ENCODE data around the gene C14orf119.

The C14orf119 gene

DNA sequence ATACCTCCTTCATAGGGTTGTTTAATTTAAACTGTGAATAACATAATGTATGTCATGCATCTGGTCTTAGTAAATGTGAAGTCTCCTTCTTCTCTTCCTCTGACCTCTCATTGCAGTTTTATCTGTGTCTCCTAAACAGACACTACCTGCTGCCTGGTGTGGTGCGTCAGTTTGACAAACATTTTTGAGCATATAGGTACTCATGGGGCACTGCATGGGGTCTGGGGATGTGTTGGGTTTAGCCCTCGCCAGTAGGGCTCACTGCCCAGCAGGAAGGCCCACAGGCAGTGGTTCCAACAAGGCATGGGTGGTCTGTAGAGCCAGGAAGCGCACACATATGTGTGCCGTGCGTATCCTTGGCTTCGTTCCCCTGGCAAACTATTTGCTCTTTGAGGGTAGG lies 26.8 kb downstream of the C14orf119 start:
- no peak for DNase-seq (ENCODE audit: low read depth)
- H3K4me3 ChIP-seq (ENCODE audit: low read depth, low read length): no peak overlapping the region
- TF ChIP-seq, protein P1, sequence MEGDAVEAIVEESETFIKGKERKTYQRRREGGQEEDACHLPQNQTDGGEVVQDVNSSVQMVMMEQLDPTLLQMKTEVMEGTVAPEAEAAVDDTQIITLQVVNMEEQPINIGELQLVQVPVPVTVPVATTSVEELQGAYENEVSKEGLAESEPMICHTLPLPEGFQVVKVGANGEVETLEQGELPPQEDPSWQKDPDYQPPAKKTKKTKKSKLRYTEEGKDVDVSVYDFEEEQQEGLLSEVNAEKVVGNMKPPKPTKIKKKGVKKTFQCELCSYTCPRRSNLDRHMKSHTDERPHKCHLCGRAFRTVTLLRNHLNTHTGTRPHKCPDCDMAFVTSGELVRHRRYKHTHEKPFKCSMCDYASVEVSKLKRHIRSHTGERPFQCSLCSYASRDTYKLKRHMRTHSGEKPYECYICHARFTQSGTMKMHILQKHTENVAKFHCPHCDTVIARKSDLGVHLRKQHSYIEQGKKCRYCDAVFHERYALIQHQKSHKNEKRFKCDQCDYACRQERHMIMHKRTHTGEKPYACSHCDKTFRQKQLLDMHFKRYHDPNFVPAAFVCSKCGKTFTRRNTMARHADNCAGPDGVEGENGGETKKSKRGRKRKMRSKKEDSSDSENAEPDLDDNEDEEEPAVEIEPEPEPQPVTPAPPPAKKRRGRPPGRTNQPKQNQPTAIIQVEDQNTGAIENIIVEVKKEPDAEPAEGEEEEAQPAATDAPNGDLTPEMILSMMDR (IDR thresholded peaks at IDR 0.05; ENCODE audit: control insufficient read depth, extremely low read depth, insufficient read depth): no peak

DNA sequence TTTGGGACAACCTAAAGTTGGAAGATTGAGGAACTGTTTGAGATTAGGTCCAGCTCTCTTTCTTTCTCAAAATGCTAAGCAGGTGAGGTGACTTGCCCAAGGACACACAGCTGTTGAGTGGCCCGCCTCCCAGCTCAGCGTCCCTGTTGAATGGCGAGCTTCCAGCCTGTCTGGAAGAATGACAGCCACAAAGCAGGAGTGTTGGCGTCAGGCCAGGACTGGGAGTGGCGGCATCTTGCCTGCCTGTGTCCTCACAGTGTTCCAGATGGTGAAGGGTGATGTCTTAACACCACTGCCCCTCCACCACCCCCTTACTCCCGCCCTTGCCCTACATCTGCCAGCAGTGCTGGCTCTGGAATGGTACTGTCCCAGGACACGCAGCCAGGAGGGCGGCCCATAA lies 28.1 kb downstream of the C14orf119 start:
- TF ChIP-seq, protein P1 (IDR thresholded peaks at IDR 0.05; ENCODE audit: control insufficient read depth, extremely low read depth, insufficient read depth): no peak
- peak; percentile 61 for DNase-seq (ENCODE audit: low read depth)
- H3K4me3 ChIP-seq (ENCODE audit: low read depth, low read length): no peak overlapping the region

DNA sequence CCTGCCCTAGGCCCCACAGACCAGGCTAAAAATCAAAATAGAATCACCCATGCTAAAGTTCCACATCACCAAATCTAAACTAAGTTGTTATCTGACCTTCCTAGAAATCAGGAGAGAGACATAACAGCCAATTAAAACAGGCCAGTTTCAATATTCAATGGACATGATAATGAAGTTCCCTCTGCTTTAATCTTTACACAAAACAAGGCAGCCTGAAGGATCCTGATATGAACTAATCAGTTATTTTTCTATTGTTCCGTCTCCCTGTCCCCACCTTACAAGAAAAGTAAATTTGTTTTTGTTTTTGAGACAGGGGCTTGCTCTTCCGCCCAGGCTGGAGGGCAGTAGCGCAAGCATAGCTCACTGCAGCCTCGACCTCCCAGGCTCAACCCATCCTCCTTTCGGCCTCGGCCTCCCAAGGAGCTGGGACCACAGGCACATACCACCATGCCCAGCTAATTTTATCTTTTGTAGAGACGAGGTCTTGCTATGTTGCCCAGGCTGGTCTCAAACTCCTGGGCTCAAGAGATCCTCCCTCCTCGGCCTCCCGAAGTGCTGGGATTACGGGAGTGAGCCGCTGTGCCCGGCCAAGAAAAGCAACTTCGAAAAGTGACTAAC lies 29.1 kb downstream of the C14orf119 start:
- TF ChIP-seq, protein P1 (IDR thresholded peaks at IDR 0.05; ENCODE audit: control insufficient read depth, extremely low read depth, insufficient read depth): no peak
- no peak overlapping the region for H3K4me3 ChIP-seq (ENCODE audit: low read depth, low read length)
- no peak for DNase-seq (ENCODE audit: low read depth)

DNA sequence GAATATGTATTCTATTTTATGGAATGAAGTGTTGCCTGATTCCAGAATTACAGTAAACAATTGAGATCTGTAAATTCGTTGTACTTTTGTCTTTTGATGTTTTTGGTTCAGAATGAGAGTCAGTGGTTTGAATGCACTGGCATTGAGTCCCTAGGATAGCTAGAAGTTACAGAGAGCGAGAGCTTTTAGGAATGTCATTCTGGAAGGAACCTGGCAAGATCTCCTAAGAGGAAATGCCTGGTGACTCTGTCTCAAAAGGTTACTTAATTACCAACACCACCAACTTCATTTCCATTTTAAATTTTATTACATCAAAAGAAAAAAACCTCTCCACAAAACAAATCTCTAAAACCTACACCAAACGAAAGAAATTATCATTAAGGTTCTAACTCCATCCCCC lies 29.7 kb downstream of the C14orf119 start:
- TF ChIP-seq, protein P1 (IDR thresholded peaks at IDR 0.05; ENCODE audit: control insufficient read depth, extremely low read depth, insufficient read depth): no peak
- DNase-seq (ENCODE audit: low read depth): no peak

DNA sequence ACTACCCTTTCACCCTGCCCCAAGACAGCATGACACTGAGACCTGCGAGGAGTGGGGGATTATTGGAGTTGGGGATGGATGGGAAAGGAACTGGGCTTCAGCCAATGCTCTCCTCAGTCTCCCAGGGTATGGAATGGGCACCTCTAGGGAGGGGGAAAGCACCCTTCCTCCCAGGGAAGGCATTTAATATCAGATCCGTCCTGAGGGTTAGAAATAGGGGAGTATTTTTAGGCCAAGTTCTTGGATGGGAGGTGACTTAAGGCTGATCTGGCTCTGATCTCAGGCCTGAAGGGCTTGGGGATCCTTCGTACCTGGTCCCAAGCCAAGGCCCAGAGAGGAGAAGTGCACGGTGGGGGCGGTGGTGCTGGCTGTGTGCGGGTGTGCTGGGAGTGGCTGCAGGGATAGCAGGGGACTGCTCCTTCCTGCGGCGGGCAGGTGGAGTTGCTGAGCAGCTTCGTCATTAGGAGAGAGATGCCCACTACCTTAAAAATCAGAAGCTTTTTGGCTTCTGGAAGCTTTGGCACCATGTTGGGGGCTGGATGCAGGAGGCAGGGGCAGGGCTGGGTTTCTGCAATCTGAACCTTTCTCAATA lies 30.7 kb downstream of the C14orf119 start:
- DNase-seq (ENCODE audit: low read depth): no peak
- H3K4me3 ChIP-seq (ENCODE audit: low read depth, low read length): no peak overlapping the region

More for the DNA sequence above, 29.7 kb downstream of the C14orf119 start:
- no peak overlapping the region for H3K4me3 ChIP-seq (ENCODE audit: low read depth, low read length)

DNA sequence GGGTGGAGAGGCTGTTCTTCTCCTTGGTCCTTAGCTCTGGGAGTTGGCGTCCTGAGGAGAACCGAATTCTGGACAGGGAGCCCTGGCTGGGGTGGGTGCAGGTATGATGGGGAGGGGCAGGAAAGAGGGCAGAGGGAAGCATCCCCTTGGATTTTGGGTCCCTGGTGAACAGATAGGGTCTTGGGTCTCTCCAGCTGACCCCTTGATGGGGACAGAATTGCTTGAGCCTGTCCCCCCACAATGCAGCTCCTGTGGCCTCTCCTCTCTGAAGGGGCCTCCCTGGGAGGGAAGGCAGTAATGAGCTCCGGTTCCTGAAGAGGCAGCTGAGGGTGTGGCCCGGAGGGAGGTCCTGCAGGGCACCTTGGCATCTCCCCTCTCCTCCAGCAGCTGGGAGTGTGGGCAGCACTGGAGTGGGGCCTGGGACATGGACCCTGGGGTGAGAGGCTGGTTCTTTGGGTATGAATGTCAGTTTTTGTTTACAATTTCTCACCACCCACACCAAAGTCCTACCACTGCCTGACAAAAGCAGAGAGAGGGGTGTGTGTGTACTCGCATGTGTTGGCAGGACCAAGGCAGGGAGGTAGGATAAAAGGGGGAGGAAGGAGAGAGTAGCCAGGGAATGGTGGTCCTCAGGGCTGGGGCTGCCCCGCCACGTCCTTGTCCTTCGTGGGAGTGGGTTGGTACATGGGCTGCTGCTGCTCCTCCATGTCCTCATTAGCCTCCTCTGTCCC lies 31.4 kb downstream of the C14orf119 start:
- TF ChIP-seq, protein P1 (IDR thresholded peaks at IDR 0.05; ENCODE audit: control insufficient read depth, extremely low read depth, insufficient read depth): no peak
- no peak for DNase-seq (ENCODE audit: low read depth)
- no peak overlapping the region for H3K4me3 ChIP-seq (ENCODE audit: low read depth, low read length)

More for the DNA sequence above, 30.7 kb downstream of the C14orf119 start:
- TF ChIP-seq, protein P1 (IDR thresholded peaks at IDR 0.05; ENCODE audit: control insufficient read depth, extremely low read depth, insufficient read depth): no peak

Measured in LNCaP clone FGC (cell line).